ENCODE measurements around the gene PNMA5. TPM values are rescaled to one million over a fixed set of nuclear protein-coding genes. Genes with fewer than 3 reads are reported as not detected.
A peak's percentile ranks its signal among the peaks of the same experiment; 100 is the strongest.
"Not testable (repeated sequence)": the region's sequence is repeated elsewhere in the genome, so short reads cannot be mapped to it uniquely, and the experiment has no call there.

Gene PNMA5
- not detected for total RNA-seq
- long read RNA-seq, donor 1, result 0 reads
- long read RNA-seq, donor 2, result 0 reads

DNA sequence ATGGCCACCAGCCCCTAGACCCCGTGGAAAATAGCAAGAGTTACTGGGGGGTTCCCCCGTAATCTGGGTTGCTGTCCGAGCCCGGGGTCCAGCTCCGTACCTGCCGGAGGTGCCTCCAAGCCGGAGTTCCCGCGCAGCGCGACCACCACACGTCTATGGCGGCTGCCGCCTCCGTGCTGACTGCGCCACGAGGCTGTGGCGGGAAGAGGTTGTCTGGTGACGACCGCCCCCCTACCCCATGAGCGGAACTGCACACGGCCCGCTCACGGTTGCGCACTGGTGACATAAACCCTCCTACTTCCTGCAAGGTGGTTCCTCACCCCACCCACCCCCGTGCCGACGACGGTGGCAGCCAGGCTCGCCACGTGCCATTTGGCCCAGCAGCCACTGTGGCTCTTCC is at the start of gene PNMA5:
PNMA5 (minus strand) TSS at position 184 of the 400 bp plus-strand sequence. CDS start 2,518 bp downstream, outside the sequence.
- intact Hi-C loops (cut with DNase I), result no loop called here
- DNase-seq (ENCODE audit: low spot score), result no peak

DNA sequence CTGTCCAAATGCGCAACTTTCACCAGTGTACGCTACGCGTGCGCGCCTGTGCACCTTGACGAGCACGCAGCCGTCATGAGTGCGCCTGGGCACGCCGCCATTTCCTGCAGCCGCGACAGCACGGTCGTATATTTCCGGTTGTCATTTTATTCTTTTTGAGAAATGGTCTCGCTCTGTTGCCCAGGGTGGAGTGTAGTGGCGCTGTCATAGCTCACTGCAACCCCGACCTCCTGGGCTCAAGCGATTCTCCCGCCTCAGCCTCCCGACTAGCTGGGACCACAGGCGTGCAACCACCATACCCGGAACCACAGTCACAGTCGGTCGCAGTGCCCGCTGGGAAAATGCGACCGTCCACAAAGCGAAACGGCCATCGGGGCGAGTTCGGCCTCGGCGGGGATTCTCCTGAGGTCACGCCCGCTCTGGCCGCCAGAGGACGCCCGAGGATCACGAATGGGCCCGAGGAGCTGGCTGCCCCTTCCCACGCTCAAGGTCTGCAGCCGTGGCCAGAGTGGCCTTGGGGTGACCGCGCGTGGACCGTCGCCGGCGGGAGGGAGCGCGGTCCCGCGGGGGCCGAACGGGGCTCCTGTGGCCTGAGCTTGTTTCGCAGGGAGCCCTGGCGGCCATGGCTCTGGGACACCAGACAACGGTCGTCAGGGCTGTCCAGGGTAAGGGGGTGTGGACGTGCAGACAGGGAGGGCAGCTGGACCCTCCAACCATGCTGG is 38.6 kb upstream of the PNMA5 start:
- peak; percentile 92 for DNase-seq (ENCODE audit: low spot score)
- intact Hi-C loops (cut with DNase I), result loop anchor here in 1 of 2 donors (10.0 kb wide), 1 partner anchor 412 kb away; the partner anchor contains the start of gene TREX2

DNA sequence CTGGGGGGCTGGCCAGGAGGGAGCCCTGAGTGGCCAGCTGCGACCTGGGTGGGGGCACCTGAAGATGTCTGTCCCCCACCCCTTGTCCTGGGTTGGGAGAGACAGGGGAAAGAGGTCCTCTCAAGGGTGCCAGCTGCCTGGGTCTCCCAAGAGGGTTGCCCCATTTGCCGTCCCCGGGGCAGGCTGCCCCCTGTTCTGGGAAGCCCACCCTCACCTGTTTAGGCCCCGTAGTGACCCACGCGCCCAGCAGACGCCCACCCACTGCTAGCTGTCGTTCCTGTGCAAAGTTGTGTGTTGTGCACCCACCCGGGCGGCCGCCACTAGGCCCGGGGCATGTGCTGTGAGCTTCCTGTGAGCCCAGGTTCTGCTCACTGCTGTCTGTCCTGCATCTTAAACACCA is 36.9 kb upstream of the PNMA5 start:
- no peak for DNase-seq (ENCODE audit: low spot score)
- intact Hi-C loops (cut with DNase I), result loop anchor here in 1 of 2 donors (10.0 kb wide), 1 partner anchor 414 kb away; the partner anchor contains the start of gene TREX2

DNA sequence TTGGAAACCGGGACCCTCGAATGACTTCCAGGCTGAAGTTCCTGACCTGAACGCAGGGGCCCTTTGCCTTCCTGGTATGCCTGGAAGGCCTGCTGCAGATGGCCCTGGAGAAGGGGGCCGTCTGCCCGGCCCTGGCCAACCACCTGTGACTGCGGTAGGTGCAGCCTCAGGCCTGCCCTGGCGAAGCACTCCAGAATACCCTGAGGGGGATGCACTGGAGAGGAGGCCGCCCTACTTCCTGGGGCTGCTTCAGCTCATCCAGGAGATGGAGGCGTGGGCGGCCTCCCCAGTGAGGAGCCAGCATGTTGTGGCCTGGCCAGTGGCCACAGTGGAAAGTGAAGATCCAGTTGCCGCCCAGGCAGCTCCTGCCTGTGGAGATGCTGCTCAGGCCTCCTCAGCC is 36.0 kb upstream of the PNMA5 start:
- intact Hi-C loops (cut with DNase I), result loop anchor here in 1 of 2 donors (10.0 kb wide), 1 partner anchor 415 kb away; the partner anchor contains the start of gene TREX2
- DNase-seq (ENCODE audit: low spot score), result no peak

DNA sequence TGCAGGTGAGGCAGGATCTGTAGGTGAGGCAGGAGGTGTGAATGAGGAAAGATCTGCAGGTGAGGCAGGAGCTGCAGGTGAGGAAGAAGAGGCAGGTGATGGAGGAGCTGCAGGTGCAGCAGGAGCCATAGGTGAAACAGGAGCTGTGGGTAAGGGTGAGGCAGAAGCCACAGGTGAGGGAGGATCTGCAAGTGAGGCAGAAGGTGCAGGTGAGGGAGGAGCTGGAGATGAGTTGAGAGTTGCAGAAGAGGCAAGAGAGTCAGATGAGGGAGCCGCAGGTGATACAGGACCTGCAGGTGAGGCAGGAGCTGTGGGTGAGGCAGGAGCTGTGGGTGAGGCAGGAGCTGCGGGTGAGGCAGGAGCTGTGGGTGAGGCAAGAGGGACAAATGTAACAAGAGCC is 35.2 kb upstream of the PNMA5 start:
- intact Hi-C loops (cut with DNase I), result no loop called here
- DNase-seq (ENCODE audit: low spot score), result no peak

DNA sequence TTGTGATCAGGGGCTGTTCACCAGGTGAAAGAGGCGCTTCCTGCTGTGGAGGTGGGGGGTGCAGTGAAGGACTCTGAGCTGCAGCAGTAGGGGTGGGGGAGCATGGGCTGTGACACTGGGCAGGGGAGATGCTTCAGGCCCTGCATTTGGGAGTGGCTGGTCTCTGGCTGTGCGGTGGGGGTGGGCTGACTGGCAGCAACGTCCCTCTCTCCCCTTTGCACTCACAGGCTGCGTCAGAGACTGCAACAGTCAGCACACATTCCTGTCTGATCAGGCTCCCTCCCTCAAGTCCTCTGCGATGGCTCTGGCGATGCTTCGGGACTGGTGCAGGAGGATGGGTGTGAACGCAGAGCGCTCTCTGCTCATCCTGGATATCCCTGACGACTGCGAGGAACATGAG is 34.6 kb upstream of the PNMA5 start:
- DNase-seq (ENCODE audit: low spot score); intact Hi-C loops (cut with DNase I): not testable (repeated sequence)

DNA sequence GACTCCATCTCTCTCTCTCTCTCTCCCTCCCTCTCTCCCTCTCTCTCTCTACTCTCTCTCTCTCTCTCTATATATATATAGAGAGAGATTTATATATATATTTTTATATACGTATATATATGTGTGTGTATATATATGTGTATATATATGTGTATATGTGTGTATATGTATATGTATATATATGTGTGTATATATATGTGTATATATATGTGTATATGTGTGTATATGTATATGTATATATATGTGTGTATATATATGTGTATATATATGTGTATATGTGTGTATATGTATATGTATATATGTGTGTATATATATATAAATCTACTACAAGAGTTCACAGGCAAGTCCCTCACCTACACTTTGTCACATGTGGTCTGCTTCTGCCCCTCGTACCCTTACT is 32.6 kb upstream of the PNMA5 start:
- intact Hi-C loops (cut with DNase I); DNase-seq (ENCODE audit: low spot score): not testable (repeated sequence)

DNA sequence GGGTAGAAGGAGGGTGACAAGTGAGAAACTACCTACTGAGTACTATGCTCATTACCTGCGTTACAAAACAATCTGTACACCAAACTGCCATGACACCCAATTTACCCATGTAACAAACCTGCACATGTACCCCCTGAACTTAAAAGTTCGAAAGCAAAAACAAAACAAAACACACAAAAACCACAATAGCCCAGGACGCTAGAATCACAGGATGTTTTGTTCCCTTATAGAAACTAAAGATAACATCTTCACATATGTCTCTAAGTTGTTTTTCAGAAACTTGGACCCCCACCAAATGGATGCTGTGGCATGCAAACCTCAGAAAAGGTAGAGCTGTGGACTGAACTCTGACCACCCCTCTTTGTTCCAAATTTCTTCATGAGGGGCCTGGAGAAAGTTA is 25.2 kb upstream of the PNMA5 start:
- intact Hi-C loops (cut with DNase I), result no loop called here
- no peak for DNase-seq (ENCODE audit: low spot score)

DNA sequence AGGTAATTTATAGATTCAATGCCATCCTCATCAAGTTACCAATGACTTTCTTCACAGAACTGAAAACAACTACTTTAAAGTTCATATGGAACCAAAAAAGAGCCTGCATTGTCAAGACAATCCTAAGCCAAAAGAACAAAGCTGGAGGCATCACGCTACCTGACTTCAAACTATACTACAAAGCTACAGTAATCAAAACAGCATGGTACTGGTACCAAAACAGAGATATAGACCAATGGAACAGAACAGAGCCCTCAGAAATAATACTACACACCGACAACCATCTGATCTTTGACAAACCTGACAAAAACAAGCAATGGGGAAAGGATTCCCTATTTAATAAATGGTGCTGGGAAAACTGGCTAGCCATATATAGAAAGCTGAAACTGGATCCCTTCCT is 23.3 kb upstream of the PNMA5 start:
- intact Hi-C loops (cut with DNase I); DNase-seq (ENCODE audit: low spot score): not testable (repeated sequence)

DNA sequence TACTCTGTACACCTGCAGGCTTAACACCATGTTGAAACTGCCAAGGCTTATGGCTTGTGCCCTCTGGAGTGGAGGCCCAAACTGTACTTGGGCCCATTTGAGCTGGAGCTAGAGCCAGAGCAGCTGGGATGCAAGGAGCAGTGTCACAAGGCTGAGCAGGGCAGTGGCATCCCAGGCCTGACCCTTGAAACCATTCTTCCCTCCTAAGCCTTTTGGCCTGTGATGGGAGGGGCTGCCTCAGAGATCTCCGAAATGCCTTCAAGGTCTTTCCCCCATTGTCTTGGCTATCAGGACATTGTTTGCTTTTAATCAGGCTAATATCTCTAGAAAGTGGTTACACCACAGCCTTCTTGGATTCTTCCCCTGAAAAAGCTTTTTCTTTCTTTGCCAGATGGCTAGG is 10.9 kb upstream of the PNMA5 start:
- DNase-seq (ENCODE audit: low spot score), result no peak
- intact Hi-C loops (cut with DNase I), result no loop called here

DNA sequence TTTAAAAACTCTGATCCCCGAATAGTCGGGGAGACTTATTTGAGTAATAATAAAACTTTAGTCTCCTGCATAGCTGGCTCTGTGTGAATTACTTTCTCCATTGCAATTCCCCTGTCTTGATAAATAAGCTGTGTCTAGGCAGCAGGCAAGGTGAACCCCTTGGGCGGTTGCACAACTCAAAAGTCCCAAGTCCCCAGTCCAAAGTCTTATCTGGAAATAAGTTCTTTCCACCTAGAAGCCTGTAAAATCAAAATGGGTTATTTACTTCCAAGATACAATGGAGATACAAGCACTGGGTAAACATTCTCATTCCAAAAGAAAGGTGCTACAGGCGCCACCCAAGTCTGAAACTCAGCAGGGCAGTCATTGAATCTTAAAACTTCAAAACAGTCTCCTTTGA is 10.1 kb upstream of the PNMA5 start:
- intact Hi-C loops (cut with DNase I), result no loop called here
- no peak for DNase-seq (ENCODE audit: low spot score)

DNA sequence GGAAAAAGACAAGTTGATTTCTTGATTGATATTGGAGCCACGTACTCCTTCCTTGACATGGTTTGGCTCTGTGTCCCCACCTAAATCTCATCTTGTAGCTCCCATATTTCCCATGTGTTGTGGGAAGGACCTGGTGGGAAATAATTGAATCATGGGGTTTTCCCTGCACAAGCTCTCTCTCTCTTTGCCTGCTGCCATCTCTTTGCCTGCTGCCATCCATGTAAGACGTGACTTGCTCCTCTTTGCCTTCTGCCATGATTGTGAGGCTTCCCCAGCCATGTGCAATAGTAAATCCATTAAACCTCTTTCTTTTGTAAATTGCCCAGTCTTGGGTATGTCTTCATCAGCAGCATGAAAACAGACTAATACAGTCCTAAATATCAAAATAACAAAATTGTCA is 8.3 kb upstream of the PNMA5 start:
- intact Hi-C loops (cut with DNase I); DNase-seq (ENCODE audit: low spot score): not testable (repeated sequence)

DNA sequence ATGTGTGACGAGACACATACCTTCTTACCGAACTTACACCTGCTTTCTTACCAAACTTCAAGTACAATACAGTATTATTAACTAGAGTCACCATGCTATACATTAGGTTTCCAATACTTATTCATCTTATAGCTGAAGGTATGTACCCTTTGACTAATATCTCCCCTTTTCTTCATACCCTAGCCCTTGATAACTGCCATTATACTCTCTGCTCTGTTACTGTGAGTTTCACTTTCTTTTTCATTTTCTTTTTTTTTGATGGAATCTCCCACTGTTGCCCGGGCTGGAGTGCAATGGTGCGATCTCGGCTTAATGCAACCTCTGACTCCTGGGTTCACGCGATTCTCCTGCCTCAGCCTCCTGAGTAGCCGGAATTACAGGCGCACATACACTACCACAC is 3.4 kb upstream of the PNMA5 start:
- intact Hi-C loops (cut with DNase I), result no loop called here
- no peak for DNase-seq (ENCODE audit: low spot score)

DNA sequence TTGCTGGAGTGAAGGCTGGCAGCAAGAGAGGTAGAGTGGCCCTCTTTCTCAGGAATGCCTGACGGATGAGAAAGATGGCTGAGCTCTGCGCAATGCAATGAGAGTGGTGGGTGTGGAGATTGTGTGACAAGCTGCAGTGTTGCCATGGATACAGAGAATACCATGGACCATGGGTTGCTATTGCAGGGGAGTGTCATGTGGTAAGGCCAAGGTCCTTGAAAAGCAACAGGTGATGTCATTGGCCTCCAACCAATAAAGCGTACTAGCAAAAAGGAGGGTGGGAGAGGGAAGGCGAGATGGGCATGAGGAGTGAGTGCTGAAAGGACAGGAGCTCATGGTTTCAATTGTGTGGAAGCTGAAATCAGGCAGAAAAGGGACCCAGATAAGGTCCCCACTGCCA is 1.8 kb downstream of the PNMA5 start:
- DNase-seq (ENCODE audit: low spot score), result no peak
- intact Hi-C loops (cut with DNase I), result no loop called here

DNA sequence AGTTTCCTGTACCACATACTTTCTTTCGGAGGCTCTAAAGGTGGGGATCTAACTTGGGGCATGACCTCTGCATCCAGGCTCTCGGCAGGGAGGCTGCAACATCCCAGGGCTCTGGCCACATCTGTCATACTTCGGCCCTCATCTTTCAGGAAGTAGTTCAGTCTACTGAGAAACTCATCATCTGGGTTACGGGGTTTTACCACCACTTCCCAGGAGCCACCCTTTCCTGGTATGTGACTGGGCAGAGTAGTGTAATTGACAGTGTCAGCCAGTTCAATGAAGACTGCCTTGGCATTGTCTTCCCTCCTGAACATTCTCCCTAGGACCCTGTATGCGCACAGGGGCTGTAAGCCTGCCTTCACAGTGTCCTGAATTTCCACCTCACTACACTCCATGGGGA is 2.8 kb downstream of the PNMA5 start:
- intact Hi-C loops (cut with DNase I), result no loop called here
- no peak for DNase-seq (ENCODE audit: low spot score)

DNA sequence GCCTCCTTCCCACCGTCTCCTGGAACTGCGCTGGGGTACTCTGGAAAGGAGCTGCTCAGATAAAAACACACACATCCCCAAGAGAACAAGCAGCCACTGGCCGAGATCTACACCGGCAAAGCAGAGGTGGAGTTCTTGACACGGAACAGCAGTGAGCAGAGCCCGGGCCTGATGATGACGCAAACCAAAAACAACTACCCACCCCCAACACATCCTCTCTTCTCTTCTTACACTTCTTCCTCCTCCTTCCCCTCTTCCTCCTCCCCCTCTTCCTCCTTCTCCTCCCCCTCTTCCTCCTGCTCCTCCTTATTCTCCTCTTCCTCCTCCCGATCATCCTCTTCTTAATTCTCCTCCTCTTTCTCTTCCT is 4.6 kb downstream of the PNMA5 start:
- DNase-seq (ENCODE audit: low spot score), result no peak
- intact Hi-C loops (cut with DNase I), result no loop called here

DNA sequence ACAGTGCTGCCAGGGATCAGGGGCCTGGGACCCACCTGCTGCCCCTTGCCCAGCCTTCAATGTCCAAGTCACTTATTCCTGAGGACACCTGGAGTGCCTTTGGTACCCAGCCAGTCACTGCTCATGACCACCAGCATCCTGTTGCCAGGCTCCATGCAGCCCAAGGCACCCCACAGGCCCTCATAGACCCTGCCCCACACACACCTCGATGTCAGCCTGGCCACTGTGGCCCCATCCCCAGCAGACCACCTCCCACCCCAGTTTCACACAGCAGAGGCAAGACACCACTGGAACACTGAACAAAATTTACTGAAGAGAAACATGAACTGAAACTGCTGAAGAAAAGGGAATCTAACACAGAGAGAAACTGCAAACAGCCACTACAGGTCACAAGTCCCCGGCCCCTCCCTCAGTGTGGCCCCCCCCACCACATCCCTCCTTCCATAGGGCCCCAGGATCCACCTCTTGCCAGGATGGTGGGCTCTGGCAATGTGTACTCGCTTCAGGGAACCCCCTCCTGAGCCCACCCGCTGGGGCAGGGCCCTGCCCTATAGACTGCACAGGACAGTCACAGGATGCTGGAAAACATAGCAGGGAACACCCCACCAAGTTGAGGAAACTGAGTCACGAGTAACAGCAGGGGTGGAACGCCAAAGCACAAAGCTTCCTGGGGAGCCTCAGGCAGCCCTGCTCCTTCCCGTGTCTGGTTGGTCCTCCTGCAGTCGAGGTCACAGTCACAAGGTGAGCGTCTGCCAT is 5.2 kb downstream of the PNMA5 start:
- intact Hi-C loops (cut with DNase I), result no loop called here
- DNase-seq (ENCODE audit: low spot score), result no peak

DNA sequence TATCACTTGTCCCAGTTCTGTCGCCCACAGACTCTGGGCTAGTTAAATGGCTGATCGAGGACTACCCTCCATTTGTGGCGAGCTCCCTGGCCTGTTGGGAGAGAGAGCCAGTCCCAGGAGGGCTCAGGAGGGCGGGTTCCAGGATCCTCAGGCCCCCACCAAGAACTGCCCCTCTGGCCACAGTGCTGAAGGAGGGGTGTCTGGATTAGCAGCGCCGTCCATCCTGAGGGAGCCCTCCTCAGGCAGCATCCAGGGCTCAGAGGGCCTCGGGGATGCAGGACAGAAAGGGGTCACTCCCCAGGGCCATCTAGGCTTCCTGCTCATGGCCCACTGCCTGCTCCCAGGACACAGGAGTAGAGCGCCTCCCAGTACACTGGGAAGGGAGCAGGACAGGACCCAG is 6.1 kb downstream of the PNMA5 start:
- no peak for DNase-seq (ENCODE audit: low spot score)
- intact Hi-C loops (cut with DNase I), result no loop called here

DNA sequence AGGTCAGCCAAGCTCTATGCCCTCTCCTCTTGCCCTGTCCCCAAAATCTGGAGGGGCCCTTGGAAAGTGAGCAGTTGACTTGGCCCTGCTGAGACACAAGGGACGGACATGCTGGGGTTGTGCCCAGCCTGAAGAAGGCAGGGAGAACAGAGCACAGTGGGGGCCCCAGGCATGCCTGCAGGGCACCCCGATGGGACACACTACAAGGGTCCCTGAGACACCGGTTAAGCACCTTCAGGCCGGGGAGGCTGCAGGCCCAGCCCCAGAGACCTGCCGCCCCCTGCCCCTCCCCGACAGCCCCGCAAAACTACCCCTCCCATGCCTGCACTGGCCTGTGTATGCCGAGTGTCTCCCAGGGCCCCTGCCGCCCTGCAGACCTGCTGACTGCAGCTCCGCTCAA is 6.8 kb downstream of the PNMA5 start:
- DNase-seq (ENCODE audit: low spot score); intact Hi-C loops (cut with DNase I): not testable (repeated sequence)

DNA sequence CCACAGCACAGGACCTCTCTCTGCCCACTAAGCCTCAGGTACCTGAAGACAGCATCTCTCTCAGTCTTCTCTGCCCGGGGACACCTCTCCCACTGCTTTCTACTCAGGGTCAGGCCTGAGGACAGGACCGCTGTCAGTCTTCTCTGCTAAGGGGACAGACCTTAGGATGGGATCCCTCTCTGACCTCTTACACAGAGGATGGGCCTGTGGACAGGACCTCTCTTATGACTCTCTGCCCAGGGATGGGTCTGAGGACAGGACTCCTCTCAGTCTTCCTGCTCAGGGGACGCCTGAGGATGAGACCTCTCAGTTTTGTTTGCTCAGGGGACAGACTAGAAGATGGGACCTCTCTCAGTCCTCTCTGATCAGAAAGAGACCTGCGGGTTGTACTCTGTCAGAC is 8.5 kb downstream of the PNMA5 start:
- DNase-seq (ENCODE audit: low spot score); intact Hi-C loops (cut with DNase I): not testable (repeated sequence)

DNA sequence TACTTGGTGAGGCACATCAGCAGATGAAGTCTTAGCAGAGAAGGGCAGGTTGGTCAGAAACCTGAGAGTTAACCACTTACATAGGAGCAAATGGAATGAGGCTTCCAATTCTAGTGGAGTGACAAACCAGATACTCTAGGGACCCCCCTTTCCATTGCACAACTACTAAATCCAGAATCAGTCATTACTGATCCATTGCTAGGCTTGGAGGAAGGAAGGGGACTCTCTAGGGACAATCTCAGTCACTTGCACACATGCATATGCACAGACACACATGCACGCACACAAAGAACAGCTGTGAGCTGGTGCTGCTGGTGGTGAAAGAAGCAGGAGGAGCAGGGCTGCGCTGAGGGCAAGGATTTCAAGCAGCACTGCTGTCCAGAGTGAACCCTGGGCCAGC is 25.7 kb downstream of the PNMA5 start:
- DNase-seq (ENCODE audit: low spot score), result no peak
- intact Hi-C loops (cut with DNase I), result no loop called here
